ENCODE measurements around the gene CMTM4.

DNA sequence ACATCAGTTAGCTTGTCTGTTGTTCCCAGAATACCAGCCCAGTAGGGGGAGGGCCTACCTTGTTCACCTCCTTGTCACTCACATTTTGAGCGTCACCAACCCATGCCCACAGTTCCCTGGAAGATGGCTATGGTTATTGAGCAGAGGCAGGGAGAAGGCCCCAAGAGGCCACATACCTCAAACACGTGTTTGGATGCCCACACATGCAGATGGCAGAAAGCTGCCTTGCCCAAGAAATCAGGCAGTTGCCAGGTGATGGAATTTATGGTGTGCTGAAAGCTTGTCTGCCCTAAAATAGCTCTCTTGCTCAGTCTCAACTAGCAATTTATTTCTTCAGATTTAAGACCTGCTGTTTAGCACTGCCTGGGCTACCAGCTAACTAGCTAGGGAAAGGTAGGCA, 16.5 kb upstream of the CMTM4 start:
- TF ChIP-seq MXI1 (conservative IDR thresholded peaks at IDR 0.05; ENCODE audit: poor library complexity, severe bottlenecking) (no peak), EP300 (conservative IDR thresholded peaks at IDR 0.05; ENCODE audit: poor library complexity, severe bottlenecking) (no peak), POLR2AphosphoS5 (IDR thresholded peaks at IDR 0.05) (no peak)
